ENCODE results near the gene CYB5R3.

The CYB5R3 gene
- 26.5 to 37.2 (median 27.3) reads per million in 3 experiments for total RNA-seq

- DNase-seq: peak; percentile 67
Measured at GRCh38 chr22:42649246-42650099, at the start of gene CYB5R3. Gene CYB5R3, minus strand, starts transcription at chr22:42649392. Its CDS starts 77 bp downstream, at chr22:42649315.

GRCh38 chr22:42697542-42698013 is 48.4 kb upstream of the CYB5R3 start:
- no peak for DNase-seq

- DNase-seq: no peak
Measured at GRCh38 chr22:42696331-42696967, 47.3 kb upstream of the CYB5R3 start.

- no peak for DNase-seq
Measured at GRCh38 chr22:42695294-42695693, 46.1 kb upstream of the CYB5R3 start.

GRCh38 chr22:42693763-42694683 is 44.8 kb upstream of the CYB5R3 start:
- DNase-seq: no peak

GRCh38 chr22:42693055-42693762 is 44.0 kb upstream of the CYB5R3 start:
- DNase-seq: no peak

- DNase-seq: no peak
Measured at GRCh38 chr22:42692239-42693054, 43.3 kb upstream of the CYB5R3 start.

GRCh38 chr22:42691440-42691839 is 42.2 kb upstream of the CYB5R3 start:
- no peak for DNase-seq

GRCh38 chr22:42688241-42689211 is 39.3 kb upstream of the CYB5R3 start:
- no peak for DNase-seq

- no peak for DNase-seq
Measured at GRCh38 chr22:42686756-42687491, 37.7 kb upstream of the CYB5R3 start.

GRCh38 chr22:42685941-42686653 is 36.9 kb upstream of the CYB5R3 start:
- DNase-seq: no peak

- DNase-seq: no peak
Measured at GRCh38 chr22:42684462-42685195, 35.4 kb upstream of the CYB5R3 start.

- no peak for DNase-seq
Measured at GRCh38 chr22:42683578-42684283, 34.5 kb upstream of the CYB5R3 start.

GRCh38 chr22:42682113-42682851 is 33.1 kb upstream of the CYB5R3 start:
- no peak for DNase-seq

- no peak for DNase-seq
Measured at GRCh38 chr22:42680648-42681047, 31.5 kb upstream of the CYB5R3 start.

GRCh38 chr22:42679691-42680090 is 30.5 kb upstream of the CYB5R3 start:
- no peak for DNase-seq

All from central memory CD4-positive, alpha-beta T cell (primary cell).